OCI-LY7 (cell line): ENCODE measurements around the gene MTMR4. TPM values are rescaled to one million over a fixed set of nuclear protein-coding genes. Genes with fewer than 3 reads are reported as not detected.
"Not testable (repeated sequence)": the region's sequence is repeated elsewhere in the genome, so short reads cannot be mapped to it uniquely, and the experiment has no call there.

Experiments used
- BruUV-seq: library from RNA; stranded (reverse); fragments of 400-500 nt; replicated peaks from 2 replicates; lab custom pipeline; 2021; lab: Mats Ljungman, UMichigan
- CTCF ChIA-PET: fragments of 300-600 bp; sonication (Branson Sonifier 250); formaldehyde crosslinking; loops from one replicate; lab custom pipeline; 2022; ENCODE audit warnings: antibody characterized with exemption; ENCODE audit not compliant: unreplicated experiment; lab: Charles Lee
- POLR2A ChIA-PET: fragments of 300-600 bp; sonication (Branson Sonifier 250); formaldehyde crosslinking; loops from one replicate; lab custom pipeline; 2022; ENCODE audit warnings: antibody characterized with exemption; lab: Charles Lee
- DNase-seq: peaks from one replicate; pipeline ENCODE4 v3.0.0-alpha.2; 2015; ENCODE audit warnings: low spot score
- H2AFZ ChIP-seq: fragments of 200-600 bp; sonication (generic), shearing (Covaris generic); 2 replicates; pipeline ENCODE4 v1.6.1; 2014; ENCODE audit warnings: mild to moderate bottlenecking, antibody characterized with exemption, low read length, moderate library complexity
- H3K27ac ChIP-seq: fragments of 200-600 bp; sonication (generic); 2 replicates; pipeline ENCODE4 v1.5.1; 2014; ENCODE audit warnings: mixed run types, low read depth, mild to moderate bottlenecking, moderate library complexity, low read length, inconsistent platforms; ENCODE audit not compliant: poor library complexity, severe bottlenecking
- H3K36me3 ChIP-seq: fragments of 200-600 bp; sonication (generic); 2 replicates; pipeline ENCODE4 v1.6.1; 2014; ENCODE audit warnings: mild to moderate bottlenecking, antibody characterized with exemption, low read length, moderate library complexity, mixed read lengths; ENCODE audit not compliant: insufficient read depth
- H3K4me1 ChIP-seq: fragments of 200-600 bp; sonication (generic); 2 replicates; pipeline ENCODE4 v1.5.1; 2014; ENCODE audit warnings: mild to moderate bottlenecking, low read length; ENCODE audit not compliant: insufficient read depth, poor library complexity, severe bottlenecking
- H3K4me2 ChIP-seq: fragments of 200-600 bp; sonication (generic); 2 replicates; pipeline ENCODE4 v1.6.1; 2014; ENCODE audit warnings: mild to moderate bottlenecking, low read length
- H3K4me3 ChIP-seq: fragments of 200-600 bp; sonication (generic); 2 replicates; pipeline ENCODE4 v1.5.1; 2014; ENCODE audit warnings: mild to moderate bottlenecking, low read depth, low read length; ENCODE audit not compliant: poor library complexity, severe bottlenecking
- H3K79me2 ChIP-seq: fragments of 200-600 bp; sonication (generic); 2 replicates; pipeline ENCODE4 v1.6.1; 2016; ENCODE audit warnings: low read depth, mild to moderate bottlenecking, low read length, moderate library complexity, mixed read lengths; ENCODE audit not compliant: insufficient read depth
- H3K9me2 ChIP-seq: fragments of 200-600 bp; sonication (generic); 2 replicates; pipeline ENCODE4 v1.6.1; 2016; ENCODE audit warnings: mild to moderate bottlenecking, low read length, mixed read lengths; ENCODE audit not compliant: insufficient read depth
- H3K9me3 ChIP-seq: fragments of 200-600 bp; sonication (generic); 2 replicates; pipeline ENCODE4 v1.6.1; 2014; ENCODE audit warnings: mild to moderate bottlenecking, mixed run types, low read length, mixed read lengths
- H4K20me1 ChIP-seq: fragments of 200-600 bp; sonication (generic); 2 replicates; pipeline ENCODE4 v1.6.1; 2014; ENCODE audit warnings: mild to moderate bottlenecking, antibody characterized with exemption, low read length, moderate library complexity, mixed read lengths; ENCODE audit not compliant: insufficient read depth
- CTCF ChIP-seq: fragments of 200-600 bp; sonication (generic); conservative IDR thresholded peaks from 2 replicates; pipeline ENCODE4 v1.5.1; 2014; ENCODE audit warnings: mild to moderate bottlenecking, antibody characterized with exemption, low read length, moderate library complexity, mixed read lengths
- EZH2phosphoT487 ChIP-seq: fragments of 200-600 bp; sonication (generic); IDR thresholded peaks from 2 replicates; pipeline ENCODE4 v1.6.1; 2018; ENCODE audit warnings: low read depth, borderline replicate concordance, mild to moderate bottlenecking, mixed run types, antibody characterized with exemption, low read length, moderate library complexity, mixed read lengths
- intact Hi-C: fragments of 100-400 bp; cut with micrococcal nuclease; formaldehyde crosslinking; loops from one replicate; pipeline ENCODE4 v1.10.0; 2022; ENCODE audit not compliant: unreplicated experiment
- total RNA-seq, 2 experiments: library from RNA; depleted of rRNA in 1 of 2; stranded (reverse); fragments of >200 nt in 1 of 2; shearing (Covaris generic) in 1 of 2; gene quantifications; 2 replicates each; pipeline ENCODE4 v1.2.3, GENCODE V29; 2014 to 2022

The MTMR4 gene
- total RNA-seq, 2 experiments from 2014 or later: 37.0 to 61.1 TPM

GRCh38 chr17:58487589-58488427 is 26.6 kb downstream of the MTMR4 start, which contains the start of gene HSF5:
Gene HSF5 (minus strand): TSS chr17:58488408. CDS start chr17:58488274, 134 bp downstream.
- H3K36me3 ChIP-seq: peaks cover 55% of the 10 kb centered on the region
- intact Hi-C loops: no loop called here
- ChIA-PET POLR2A (no interaction called here), CTCF (no interaction called here)
- no peaks in the 10 kb centered on the region for H3K9me3 ChIP-seq
- TF ChIP-seq EZH2phosphoT487 (no peak), CTCF (no peak)
- no peaks in the 10 kb centered on the region for H4K20me1 ChIP-seq
- H3K4me3 ChIP-seq: no peak within 1 kb of the TSS
- BruUV-seq: no TSS peak
- DNase-seq: no peak
- no peak within 1 kb of the TSS for H3K27ac ChIP-seq
- H3K9me2 ChIP-seq: no peaks in the 10 kb centered on the region
- no peak within 1 kb of the TSS for H2AFZ ChIP-seq
- no peaks in the 10 kb centered on the region for H3K79me2 ChIP-seq
- H3K4me1 ChIP-seq: no peaks in the 10 kb centered on the region
- H3K4me2 ChIP-seq: no peak within 1 kb of the TSS

- H2AFZ ChIP-seq: no peak overlapping the region
- no peak for TF ChIP-seq CTCF
- TF ChIP-seq EZH2phosphoT487: no peak
- BruUV-seq: no TSS peak
- ChIA-PET POLR2A (no interaction called here), CTCF (no interaction called here)
- no peaks in the 10 kb centered on the region for H3K9me2 ChIP-seq
- no peaks in the 10 kb centered on the region for H3K79me2 ChIP-seq
- H3K4me3 ChIP-seq: no peak overlapping the region
- no peaks in the 10 kb centered on the region for H4K20me1 ChIP-seq
- H3K36me3 ChIP-seq: peaks cover 23% of the 10 kb centered on the region
- H3K4me1 ChIP-seq: no peaks in the 10 kb centered on the region
- H3K4me2 ChIP-seq: no peak overlapping the region
- H3K9me3 ChIP-seq: no peaks in the 10 kb centered on the region
- DNase-seq: no peak
- H3K27ac ChIP-seq: no peak overlapping the region
- intact Hi-C loops: no loop called here
Measured at GRCh38 chr17:58484600-58484999, 29.8 kb downstream of the MTMR4 start.

DNA sequence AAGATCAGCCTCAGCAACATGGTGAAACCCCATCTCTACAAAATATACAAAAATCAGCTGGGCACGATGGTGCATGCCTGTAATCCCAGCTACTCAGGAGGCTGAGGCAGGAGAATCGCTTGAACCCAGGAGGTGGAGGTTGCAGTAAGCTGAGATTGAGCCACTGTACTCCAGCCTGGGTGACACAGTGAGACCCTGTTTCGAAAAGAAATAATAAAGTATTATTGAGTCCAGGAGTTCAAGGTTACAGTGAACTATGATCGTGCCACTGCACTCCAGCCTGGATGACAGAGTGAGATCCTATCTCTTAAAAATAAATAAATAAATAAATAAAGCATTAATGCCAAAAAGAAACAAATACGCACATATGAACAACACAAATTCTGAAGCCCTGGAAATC is 32.6 kb downstream of the MTMR4 start:
- H3K9me3 ChIP-seq, intact Hi-C loops, H3K4me2 ChIP-seq, H4K20me1 ChIP-seq, H3K4me3 ChIP-seq, BruUV-seq, H3K27ac ChIP-seq, DNase-seq, H3K9me2 ChIP-seq, H3K79me2 ChIP-seq, H3K4me1 ChIP-seq, H2AFZ ChIP-seq, H3K36me3 ChIP-seq, POLR2A ChIA-PET, CTCF ChIA-PET: not testable (repeated sequence)
